ENCODE results near the gene PSMA2. TPM values are rescaled to one million over a fixed set of nuclear protein-coding genes. Genes with fewer than 3 reads are reported as not detected.

The PSMA2 gene
- total RNA-seq, result 147 and 159 TPM in 2 replicates

GRCh38 chr7:42931834-42932651, at the start of gene PSMA2, which contains the start of gene MRPL32:
Gene PSMA2 (minus strand): TSS chr7:42932174. CDS start chr7:42932158, 16 bp downstream.
Gene MRPL32 (plus strand): TSS chr7:42932376. CDS start chr7:42932387, 11 bp downstream.

GRCh38 chr7:42911454-42912447, 20.2 kb downstream of the PSMA2 start, which contains the start of gene C7orf25:
Gene C7orf25 (minus strand): TSS chr7:42912070. CDS start chr7:42910900, 1,170 bp downstream.

Other genes with a start within 250 kb of the PSMA2 start
- gene C7orf25, start 20.1 kb downstream of the PSMA2 start, total RNA-seq, result 7.0 and 8.5 TPM in 2 replicates
- 81.9 and 90.7 TPM in 2 replicates for gene MRPL32, start 202 bp upstream of the PSMA2 start, total RNA-seq
- not detected in 2 replicates for gene HECW1, start 180.5 kb upstream of the PSMA2 start, total RNA-seq

Measured in thoracic aorta endothelial cell (primary cell).